Measurements from ENCODE around the gene ADAMTSL2. TPM values are rescaled to one million over a fixed set of nuclear protein-coding genes. Genes with fewer than 3 reads are reported as not detected.

ADAMTSL2 gene
- total RNA-seq, 4 donors from 2014 or later = 2.8 to 6.6 (median 3.2) TPM

DNA sequence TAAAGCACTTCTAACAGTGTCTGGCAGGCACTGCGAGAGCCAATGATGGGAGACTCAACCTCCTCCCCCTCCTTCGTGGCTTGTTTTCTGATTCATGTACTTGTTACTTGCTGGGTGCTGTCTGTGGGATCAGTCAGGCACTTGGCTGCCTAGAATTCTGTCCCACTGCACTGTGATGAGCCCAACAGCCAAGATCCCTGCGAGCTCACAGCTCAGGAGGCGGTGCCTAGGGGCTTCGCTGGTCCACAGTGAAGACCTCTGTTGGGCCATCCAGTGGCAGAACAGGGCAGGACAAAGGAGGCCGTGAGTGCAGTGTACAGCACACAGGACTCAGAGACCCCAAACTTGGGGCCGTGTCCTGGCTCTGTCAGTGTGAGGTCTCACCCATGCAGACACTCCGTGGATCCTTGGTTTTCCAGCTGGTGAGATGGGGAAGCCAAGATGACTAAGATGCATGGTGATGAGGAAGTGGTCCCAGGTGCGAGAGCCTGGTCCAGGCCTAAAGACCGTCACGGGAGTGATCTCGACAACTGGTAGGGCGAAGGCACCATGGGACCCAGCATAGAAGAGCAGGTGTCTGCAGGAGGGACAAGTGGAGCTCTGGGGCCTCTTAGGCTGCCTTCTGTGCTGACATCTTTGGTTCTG is 29.2 kb upstream of the ADAMTSL2 start:
- DNase-seq (ENCODE audit: extremely low spot score) = no peak
- Histone ChIP-seq H3K36me3 (no peaks in the 10 kb centered on the region), H3K27me3 (peaks cover 0 to 40% (median 3%) of the 10 kb centered on the region in 4 donors), H3K4me1 (peaks cover 27 to 37% (median 35%) of the 10 kb centered on the region in 4 donors), H3K4me3 (no peak overlapping the region), H3K9me3 (peaks cover 0 to 18% (median 16%) of the 10 kb centered on the region in 4 donors), H3K27ac (replicated peaks in 1 of 4) (peak overlapping the region in 2 of 4 donors; percentile 44 to 52)
- WGBS = 81% methylated on average over 13 of the region's 13 CpGs
- intact Hi-C loops (cut with DNase I) = no loop called here
- TF ChIP-seq POLR2A (IDR thresholded peaks at IDR 0.05; ENCODE audit: low read depth) = no peak
- TF ChIP-seq EP300 (IDR thresholded peaks at IDR 0.05) = no peak
- TF ChIP-seq POLR2AphosphoS5 (IDR thresholded peaks at IDR 0.05) = no peak
- TF ChIP-seq, protein P1, sequence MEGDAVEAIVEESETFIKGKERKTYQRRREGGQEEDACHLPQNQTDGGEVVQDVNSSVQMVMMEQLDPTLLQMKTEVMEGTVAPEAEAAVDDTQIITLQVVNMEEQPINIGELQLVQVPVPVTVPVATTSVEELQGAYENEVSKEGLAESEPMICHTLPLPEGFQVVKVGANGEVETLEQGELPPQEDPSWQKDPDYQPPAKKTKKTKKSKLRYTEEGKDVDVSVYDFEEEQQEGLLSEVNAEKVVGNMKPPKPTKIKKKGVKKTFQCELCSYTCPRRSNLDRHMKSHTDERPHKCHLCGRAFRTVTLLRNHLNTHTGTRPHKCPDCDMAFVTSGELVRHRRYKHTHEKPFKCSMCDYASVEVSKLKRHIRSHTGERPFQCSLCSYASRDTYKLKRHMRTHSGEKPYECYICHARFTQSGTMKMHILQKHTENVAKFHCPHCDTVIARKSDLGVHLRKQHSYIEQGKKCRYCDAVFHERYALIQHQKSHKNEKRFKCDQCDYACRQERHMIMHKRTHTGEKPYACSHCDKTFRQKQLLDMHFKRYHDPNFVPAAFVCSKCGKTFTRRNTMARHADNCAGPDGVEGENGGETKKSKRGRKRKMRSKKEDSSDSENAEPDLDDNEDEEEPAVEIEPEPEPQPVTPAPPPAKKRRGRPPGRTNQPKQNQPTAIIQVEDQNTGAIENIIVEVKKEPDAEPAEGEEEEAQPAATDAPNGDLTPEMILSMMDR (IDR thresholded peaks at IDR 0.05) = no peak

DNA sequence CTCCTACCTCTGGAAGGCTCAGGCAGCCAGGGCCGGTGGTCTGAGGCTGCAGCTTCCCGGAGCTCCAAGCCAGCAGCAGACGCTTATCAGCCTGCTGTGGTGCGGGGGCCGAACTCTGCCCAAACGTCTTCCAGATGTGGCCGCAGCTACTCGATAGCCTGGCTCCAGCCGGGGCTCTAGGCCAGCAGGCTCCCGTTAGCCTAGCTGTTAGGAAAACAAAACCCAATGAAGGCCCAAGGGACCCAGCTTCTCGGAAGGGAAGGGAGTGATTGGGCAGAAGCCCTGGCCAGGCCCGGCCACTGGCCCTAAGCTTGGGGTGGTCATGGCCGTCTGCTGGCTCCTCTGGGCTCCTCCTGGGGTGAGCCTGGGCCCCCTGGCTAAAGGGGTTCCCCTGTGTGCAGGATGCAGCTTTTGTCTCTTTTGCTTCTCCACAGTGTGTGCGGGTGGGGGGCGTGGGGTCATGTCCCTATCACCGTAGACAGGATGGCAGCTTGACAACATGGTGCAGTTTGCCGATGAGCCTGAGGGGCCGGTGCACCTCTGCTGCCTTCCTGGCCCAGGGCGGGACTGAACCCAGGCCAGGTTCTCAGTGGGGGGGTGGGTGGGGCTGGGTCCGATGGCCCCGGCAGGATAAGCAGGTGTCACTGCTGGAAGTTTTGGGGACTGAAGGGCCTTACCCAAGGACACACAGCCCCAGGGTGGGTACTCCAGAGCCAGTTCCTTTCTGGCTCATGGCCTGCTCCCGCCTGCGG is 28.4 kb upstream of the ADAMTSL2 start:
- no peak for TF ChIP-seq POLR2A (IDR thresholded peaks at IDR 0.05; ENCODE audit: low read depth)
- TF ChIP-seq, protein P1 (IDR thresholded peaks at IDR 0.05) = no peak
- TF ChIP-seq EP300 (IDR thresholded peaks at IDR 0.05) = no peak
- no peak for TF ChIP-seq POLR2AphosphoS5 (IDR thresholded peaks at IDR 0.05)
- DNase-seq (ENCODE audit: extremely low spot score) = no peak
- H3K9me3 ChIP-seq = peaks cover 0 to 17% (median 15%) of the 10 kb centered on the region in 4 donors
- intact Hi-C loops (cut with DNase I) = no loop called here
- 67% methylated on average over 18 of the region's 23 CpGs for WGBS
- H3K36me3 ChIP-seq = no peaks in the 10 kb centered on the region
- H3K4me3 ChIP-seq = no peak overlapping the region
- H3K4me1 ChIP-seq = peaks cover 27 to 37% (median 35%) of the 10 kb centered on the region in 4 donors
- H3K27ac ChIP-seq (replicated peaks in 1 of 4) = peak overlapping the region in 2 of 4 donors; percentile 44 to 52
- peaks cover 0 to 48% (median 3%) of the 10 kb centered on the region in 4 donors for H3K27me3 ChIP-seq

GRCh38 chr9:133506653-133507038 is 27.9 kb upstream of the ADAMTSL2 start:
- Histone ChIP-seq H3K27ac (replicated peaks in 1 of 4) (peak overlapping the region in 3 of 4 donors; percentile 28 to 52 (median 44)), H3K4me3 (no peak overlapping the region), H3K4me1 (peaks cover 27 to 37% (median 35%) of the 10 kb centered on the region in 4 donors), H3K36me3 (no peaks in the 10 kb centered on the region), H3K27me3 (peaks cover 0 to 51% (median 3%) of the 10 kb centered on the region in 4 donors), H3K9me3 (peaks cover 0 to 11% (median 10%) of the 10 kb centered on the region in 4 donors)
- TF ChIP-seq, protein P1 (IDR thresholded peaks at IDR 0.05) = no peak
- no peak for TF ChIP-seq EP300 (IDR thresholded peaks at IDR 0.05)
- TF ChIP-seq POLR2A (IDR thresholded peaks at IDR 0.05; ENCODE audit: low read depth) = no peak
- TF ChIP-seq POLR2AphosphoS5 (IDR thresholded peaks at IDR 0.05) = no peak
- intact Hi-C loops (cut with DNase I) = no loop called here
- WGBS = 51% methylated on average over 13 of the region's 18 CpGs
- DNase-seq (ENCODE audit: extremely low spot score) = no peak

DNA sequence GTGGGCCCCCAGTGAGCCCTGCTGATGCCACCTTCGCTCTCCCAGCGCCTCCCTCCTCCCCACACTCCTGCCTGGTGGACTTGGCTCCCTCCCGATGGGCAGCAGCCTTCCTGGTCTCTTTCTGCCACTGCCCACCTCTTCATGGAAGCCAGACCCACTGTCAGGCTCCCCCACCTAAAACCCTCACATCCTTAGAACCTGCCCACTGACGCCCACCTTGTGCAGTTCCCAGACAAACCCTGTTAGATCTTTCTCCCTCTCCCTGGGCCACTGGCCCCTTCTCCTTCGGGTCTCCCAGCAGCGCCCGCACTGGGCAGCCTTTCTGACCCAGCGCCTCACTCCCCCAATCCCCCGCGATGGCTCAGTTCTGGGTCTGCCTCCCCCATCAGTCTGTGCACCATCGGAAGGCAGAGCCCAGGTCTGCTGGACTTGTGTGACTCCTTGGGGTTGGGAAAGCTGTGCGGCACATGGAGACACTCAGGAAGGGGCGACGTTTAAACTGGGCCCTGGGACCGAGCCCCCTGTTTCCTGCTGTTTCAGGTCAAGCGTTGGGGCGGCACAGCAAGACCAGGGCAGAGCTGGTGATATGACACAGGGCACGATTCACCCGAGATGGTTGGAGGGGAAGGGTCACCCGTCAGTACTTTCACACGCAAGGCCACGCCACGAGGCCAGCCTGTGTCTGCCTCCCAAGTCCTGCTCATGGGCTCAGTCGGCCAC is 27.1 kb upstream of the ADAMTSL2 start:
- DNase-seq (ENCODE audit: extremely low spot score) = no peak
- Histone ChIP-seq H3K9me3 (peaks cover 0 to 4% (median 2%) of the 10 kb centered on the region in 4 donors), H3K36me3 (no peaks in the 10 kb centered on the region), H3K4me1 (peaks cover 27 to 37% (median 35%) of the 10 kb centered on the region in 4 donors), H3K4me3 (no peak overlapping the region), H3K27ac (replicated peaks in 1 of 4) (peak overlapping the region in 3 of 4 donors; percentile 27 to 52 (median 28)), H3K27me3 (peaks cover 0 to 51% (median 3%) of the 10 kb centered on the region in 4 donors)
- WGBS = 91% methylated on average over 24 of the region's 24 CpGs
- no peak for TF ChIP-seq POLR2A (IDR thresholded peaks at IDR 0.05; ENCODE audit: low read depth)
- no peak for TF ChIP-seq POLR2AphosphoS5 (IDR thresholded peaks at IDR 0.05)
- TF ChIP-seq EP300 (IDR thresholded peaks at IDR 0.05) = no peak
- TF ChIP-seq, protein P1 (IDR thresholded peaks at IDR 0.05) = no peak
- intact Hi-C loops (cut with DNase I) = no loop called here
